ENCODE results near the gene GABRG3. TPM values are rescaled to one million over a fixed set of nuclear protein-coding genes. Genes with fewer than 3 reads are reported as not detected.

GABRG3 gene
- total RNA-seq, 3 donors from 2014 or later (not counting 1 experiment from before 2014, with no cell fraction given) = not detected

DNA sequence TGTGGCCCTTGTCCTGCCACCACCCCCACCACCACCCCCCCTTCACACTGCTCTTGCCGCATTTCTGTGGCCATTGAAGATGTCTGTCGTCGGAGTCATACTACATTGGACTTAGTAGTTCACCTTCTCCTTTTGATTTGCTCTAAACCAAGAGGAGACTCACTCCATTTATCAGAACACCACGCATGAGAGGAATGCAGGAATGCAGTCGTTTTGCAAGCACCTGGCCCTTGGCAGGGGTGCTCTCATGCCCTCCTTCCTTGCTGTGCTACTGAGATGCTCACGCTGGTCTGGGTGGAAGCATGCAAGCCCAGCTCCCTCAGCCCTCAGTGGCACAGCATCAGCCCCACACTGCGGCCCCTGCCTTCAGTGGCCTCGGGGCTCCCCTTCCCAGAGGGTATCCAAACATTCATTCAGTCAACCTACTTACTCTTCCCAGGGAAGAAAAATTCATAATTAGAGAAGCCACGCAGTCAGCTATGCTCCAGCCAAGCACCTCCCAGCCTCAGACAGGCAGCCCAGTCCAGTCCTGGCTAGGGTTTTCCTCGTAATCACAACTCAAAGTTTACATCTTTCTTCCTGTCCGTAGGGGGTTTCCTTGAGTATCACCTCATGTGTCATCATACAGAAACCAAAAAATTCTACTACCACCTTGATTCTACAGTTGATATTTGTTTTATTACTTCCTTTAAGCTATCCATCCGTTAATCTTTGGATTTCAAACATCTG lies 520.0 kb downstream of the GABRG3 start:
- ATAC-seq (no peak), DNase-seq (no peak)
- intact Hi-C loops (cut with micrococcal nuclease) = no loop called here
- Mint-ChIP-seq H3K4me1 (no peaks in the 10 kb centered on the region), H3K27me3 (ENCODE audit: low read depth in 2 of 2) (no peaks in the 10 kb centered on the region), H3K36me3 (peaks cover 6% of the 10 kb centered on the region), H3K9me3 (peaks cover 7% of the 10 kb centered on the region in 2 donors), H3K4me3 (no peak overlapping the region), H3K27ac (no peak overlapping the region)
- no peaks in the 10 kb centered on the region for H3K36me3 ChIP-seq (ENCODE audit: control insufficient read depth, insufficient read depth, low read length)
- WGBS (ENCODE audit: insufficient coverage) = 83% methylated on average over 11 of the region's 12 CpGs
- H3K9me3 ChIP-seq (ENCODE audit: control insufficient read depth, insufficient read depth, low read length) = peaks cover 13% of the 10 kb centered on the region
- H3K4me1 ChIP-seq (ENCODE audit: control insufficient read depth, insufficient read depth, low read length) = no peaks in the 10 kb centered on the region
- TF ChIP-seq, protein P1, sequence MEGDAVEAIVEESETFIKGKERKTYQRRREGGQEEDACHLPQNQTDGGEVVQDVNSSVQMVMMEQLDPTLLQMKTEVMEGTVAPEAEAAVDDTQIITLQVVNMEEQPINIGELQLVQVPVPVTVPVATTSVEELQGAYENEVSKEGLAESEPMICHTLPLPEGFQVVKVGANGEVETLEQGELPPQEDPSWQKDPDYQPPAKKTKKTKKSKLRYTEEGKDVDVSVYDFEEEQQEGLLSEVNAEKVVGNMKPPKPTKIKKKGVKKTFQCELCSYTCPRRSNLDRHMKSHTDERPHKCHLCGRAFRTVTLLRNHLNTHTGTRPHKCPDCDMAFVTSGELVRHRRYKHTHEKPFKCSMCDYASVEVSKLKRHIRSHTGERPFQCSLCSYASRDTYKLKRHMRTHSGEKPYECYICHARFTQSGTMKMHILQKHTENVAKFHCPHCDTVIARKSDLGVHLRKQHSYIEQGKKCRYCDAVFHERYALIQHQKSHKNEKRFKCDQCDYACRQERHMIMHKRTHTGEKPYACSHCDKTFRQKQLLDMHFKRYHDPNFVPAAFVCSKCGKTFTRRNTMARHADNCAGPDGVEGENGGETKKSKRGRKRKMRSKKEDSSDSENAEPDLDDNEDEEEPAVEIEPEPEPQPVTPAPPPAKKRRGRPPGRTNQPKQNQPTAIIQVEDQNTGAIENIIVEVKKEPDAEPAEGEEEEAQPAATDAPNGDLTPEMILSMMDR (IDR thresholded peaks at IDR 0.05) = no peak
- H3K27ac ChIP-seq (ENCODE audit: low read length) = no peak overlapping the region
- H3K27me3 ChIP-seq (ENCODE audit: control insufficient read depth, insufficient read depth, low read length) = no peaks in the 10 kb centered on the region
- H3K4me3 ChIP-seq (ENCODE audit: low read length) = no peak overlapping the region

DNA sequence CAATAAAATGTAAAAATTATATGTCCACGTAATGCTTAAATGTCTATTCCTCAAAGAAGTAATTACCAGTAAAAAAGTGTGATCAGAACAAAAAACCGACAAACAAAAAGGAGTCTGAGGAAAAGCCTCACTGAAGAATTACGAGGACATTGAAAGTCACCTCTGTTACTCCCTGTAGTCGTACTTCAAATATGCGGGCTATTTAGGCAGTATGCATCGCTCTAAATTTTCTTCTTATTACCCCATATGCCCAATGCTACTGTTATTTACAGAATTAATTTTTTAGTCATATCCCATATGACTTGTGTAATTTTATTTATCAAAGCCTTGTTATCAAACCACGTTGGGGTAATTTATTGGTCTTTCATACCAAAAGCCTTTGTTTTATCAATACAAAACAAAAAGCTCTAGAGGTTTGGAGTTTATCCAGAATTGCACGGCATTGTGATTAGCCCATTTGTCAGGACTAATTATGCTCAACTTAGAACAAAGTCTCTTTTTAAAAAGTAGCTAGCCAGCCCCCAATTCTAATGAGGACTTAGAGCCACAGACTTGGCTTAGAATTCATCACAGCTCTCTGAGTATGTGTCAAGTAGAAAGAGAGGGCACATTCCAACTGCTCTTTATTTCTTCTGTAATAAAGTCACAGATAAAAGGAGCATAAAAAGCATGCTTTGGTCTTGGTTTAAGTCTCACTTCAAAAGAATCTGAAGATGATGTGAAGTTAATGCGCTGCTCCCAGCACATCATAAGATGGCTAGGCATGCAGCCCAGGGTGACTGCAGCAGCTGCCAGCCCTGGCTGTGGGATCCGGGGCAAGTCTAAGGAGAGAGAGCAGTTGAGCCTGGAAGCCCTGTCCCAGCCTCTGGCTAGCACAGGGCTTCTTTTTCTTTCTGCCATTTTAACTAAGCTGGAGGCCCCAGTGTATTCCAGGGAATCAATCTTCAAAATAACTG lies 521.0 kb downstream of the GABRG3 start:
- Mint-ChIP-seq H3K36me3 (peaks cover 6% of the 10 kb centered on the region), H3K4me3 (no peak overlapping the region), H3K9me3 (peaks cover 7% of the 10 kb centered on the region in 2 donors), H3K27ac (no peak overlapping the region), H3K4me1 (no peaks in the 10 kb centered on the region), H3K27me3 (ENCODE audit: low read depth in 2 of 2) (no peaks in the 10 kb centered on the region)
- no peaks in the 10 kb centered on the region for H3K36me3 ChIP-seq (ENCODE audit: control insufficient read depth, insufficient read depth, low read length)
- H3K9me3 ChIP-seq (ENCODE audit: control insufficient read depth, insufficient read depth, low read length) = peaks cover 13% of the 10 kb centered on the region
- H3K27me3 ChIP-seq (ENCODE audit: control insufficient read depth, insufficient read depth, low read length) = no peaks in the 10 kb centered on the region
- no peak overlapping the region for H3K4me3 ChIP-seq (ENCODE audit: low read length)
- DNase-seq (no peak), ATAC-seq (no peak)
- no peaks in the 10 kb centered on the region for H3K4me1 ChIP-seq (ENCODE audit: control insufficient read depth, insufficient read depth, low read length)
- 83% methylated on average over 9 of the region's 10 CpGs for WGBS (ENCODE audit: insufficient coverage)
- no peak overlapping the region for H3K27ac ChIP-seq (ENCODE audit: low read length)
- intact Hi-C loops (cut with micrococcal nuclease) = no loop called here
- TF ChIP-seq, protein P1 (IDR thresholded peaks at IDR 0.05) = no peak

DNA sequence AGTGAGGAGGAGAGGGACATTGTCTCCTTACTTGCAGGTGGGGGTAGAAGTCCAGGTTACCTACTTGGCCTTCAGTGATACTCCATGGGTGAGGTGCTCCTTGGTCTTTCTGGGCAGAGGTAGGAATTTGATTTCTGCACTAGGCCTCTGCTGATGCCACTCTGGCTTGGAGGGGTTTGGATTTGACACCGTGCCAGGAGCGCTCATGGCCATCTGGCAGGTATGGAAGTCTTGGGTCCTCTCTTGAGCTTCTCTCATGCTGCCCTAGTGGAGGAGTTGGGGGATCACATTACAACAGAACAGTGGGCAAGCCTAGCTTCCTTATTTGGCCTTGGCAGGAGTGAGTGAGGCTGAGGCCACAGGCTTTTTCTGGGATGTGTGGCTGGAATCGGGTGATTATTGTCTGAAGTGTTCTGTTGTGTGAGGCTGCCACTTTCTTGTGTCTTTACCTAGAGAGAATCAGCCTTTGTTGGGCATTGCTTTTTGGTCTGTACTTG lies 525.0 kb downstream of the GABRG3 start:
- no peaks in the 10 kb centered on the region for H3K36me3 ChIP-seq (ENCODE audit: control insufficient read depth, insufficient read depth, low read length)
- peaks cover 5 to 13% of the 10 kb centered on the region in 2 donors for H3K9me3 Mint-ChIP-seq

More for the DNA sequence above, 525.0 kb downstream of the GABRG3 start:
- no peaks in the 10 kb centered on the region for H3K4me1 ChIP-seq (ENCODE audit: control insufficient read depth, insufficient read depth, low read length)
- H3K9me3 ChIP-seq (ENCODE audit: control insufficient read depth, insufficient read depth, low read length) = peaks cover under 1% of the 10 kb centered on the region
- no peak overlapping the region for H3K27ac ChIP-seq (ENCODE audit: low read length)
- 90% methylated on average over 3 of the region's 3 CpGs for WGBS (ENCODE audit: insufficient coverage)
- Mint-ChIP-seq H3K36me3 (no peaks in the 10 kb centered on the region), H3K27me3 (ENCODE audit: low read depth in 2 of 2) (no peaks in the 10 kb centered on the region), H3K4me1 (no peaks in the 10 kb centered on the region), H3K4me3 (no peak overlapping the region), H3K27ac (no peak overlapping the region)
- DNase-seq (no peak), ATAC-seq (no peak)
- H3K4me3 ChIP-seq (ENCODE audit: low read length) = no peak overlapping the region
- intact Hi-C loops (cut with micrococcal nuclease) = no loop called here
- no peaks in the 10 kb centered on the region for H3K27me3 ChIP-seq (ENCODE audit: control insufficient read depth, insufficient read depth, low read length)
- TF ChIP-seq, protein P1 (IDR thresholded peaks at IDR 0.05) = no peak
